ENCODE measurements around the gene FZR1.

The FZR1 gene

DNA sequence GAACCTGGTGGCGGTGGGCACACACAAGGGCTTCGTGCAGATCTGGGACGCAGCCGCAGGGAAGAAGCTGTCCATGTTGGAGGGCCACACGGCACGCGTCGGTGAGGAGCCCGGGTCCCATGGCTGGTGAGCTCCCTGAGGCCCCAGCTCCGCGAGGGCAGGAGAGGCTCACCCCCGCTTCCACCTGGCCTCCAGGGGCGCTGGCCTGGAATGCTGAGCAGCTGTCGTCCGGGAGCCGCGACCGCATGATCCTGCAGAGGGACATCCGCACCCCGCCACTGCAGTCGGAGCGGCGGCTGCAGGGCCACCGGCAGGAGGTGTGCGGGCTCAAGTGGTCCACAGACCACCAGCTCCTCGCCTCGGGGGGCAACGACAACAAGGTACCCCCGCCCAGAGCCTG is 25.6 kb downstream of the FZR1 start:
- DNase-seq (ENCODE audit: low spot score): no peak

DNA sequence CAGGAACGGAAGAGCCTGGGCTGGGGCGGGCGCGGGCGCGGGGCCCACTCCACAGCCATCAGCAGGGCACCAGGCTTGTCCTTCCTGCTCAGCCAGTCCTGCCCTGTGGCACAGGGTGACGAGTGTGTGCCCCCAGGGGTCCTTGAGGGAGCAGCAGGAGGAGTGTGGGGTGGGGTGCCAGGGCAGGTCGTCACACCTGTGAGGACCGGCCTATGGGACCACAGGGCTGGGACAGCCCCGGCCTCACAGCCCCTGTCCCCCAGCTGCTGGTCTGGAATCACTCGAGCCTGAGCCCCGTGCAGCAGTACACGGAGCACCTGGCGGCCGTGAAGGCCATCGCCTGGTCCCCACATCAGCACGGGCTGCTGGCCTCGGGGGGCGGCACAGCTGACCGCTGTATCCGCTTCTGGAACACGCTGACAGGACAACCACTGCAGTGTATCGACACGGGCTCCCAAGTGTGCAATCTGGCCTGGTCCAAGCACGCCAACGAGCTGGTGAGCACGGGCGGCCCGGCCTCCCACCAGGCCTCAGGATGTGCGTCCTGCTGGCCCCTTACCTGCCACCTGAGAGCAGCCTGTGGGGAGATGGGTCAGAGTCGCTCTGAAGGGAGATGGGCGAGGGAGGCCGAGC is 26.2 kb downstream of the FZR1 start:
- no peak for DNase-seq (ENCODE audit: low spot score)

DNA sequence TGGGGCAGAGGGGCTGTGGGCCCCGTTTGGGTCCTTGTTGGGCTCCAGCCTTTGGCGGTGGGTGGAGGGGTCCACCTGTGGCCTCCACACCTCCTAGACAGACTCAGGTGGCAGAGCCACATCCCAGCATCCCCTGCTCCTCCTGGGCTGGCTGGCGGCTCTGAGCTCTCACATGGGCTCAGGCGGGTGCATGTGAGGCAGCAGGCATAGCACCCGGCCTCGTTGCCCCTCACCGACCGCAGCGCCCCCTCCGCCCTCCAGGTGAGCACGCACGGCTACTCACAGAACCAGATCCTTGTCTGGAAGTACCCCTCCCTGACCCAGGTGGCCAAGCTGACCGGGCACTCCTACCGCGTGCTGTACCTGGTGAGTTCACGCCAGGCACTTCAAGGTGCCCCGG is 26.9 kb downstream of the FZR1 start:
- DNase-seq (ENCODE audit: low spot score): no peak

DNA sequence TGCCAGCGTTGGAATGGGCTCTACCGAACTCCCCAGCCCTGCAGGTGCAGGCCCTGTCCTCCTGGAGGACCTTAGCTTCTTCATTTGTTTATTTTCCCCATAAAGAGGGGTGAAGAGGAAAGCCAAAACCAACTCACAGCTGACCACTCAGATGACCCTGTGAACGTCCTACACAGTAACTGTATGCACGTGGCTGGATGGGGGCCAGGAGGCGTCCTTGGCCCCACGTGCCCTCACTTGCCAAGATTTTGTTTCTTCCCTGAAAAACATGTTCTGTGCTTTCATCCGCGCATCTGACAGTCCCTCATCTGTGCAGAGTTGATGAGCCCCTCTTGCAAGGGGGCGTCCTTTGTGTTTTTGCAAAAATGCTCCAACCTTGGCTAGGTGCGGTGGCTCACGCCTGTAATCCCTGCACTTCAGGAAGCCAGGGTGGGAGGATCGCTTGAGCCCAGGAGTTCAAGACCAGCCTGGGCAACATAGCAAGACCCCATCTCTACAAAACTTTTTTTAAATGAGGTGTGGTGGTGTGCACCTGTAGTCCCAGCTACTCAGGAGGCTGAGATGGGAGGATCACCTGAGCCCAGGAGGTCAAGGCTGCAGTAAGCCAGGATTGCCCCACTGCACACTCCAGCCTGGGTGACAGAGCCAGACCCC is 27.6 kb downstream of the FZR1 start:
- no peak for DNase-seq (ENCODE audit: low spot score)

DNA sequence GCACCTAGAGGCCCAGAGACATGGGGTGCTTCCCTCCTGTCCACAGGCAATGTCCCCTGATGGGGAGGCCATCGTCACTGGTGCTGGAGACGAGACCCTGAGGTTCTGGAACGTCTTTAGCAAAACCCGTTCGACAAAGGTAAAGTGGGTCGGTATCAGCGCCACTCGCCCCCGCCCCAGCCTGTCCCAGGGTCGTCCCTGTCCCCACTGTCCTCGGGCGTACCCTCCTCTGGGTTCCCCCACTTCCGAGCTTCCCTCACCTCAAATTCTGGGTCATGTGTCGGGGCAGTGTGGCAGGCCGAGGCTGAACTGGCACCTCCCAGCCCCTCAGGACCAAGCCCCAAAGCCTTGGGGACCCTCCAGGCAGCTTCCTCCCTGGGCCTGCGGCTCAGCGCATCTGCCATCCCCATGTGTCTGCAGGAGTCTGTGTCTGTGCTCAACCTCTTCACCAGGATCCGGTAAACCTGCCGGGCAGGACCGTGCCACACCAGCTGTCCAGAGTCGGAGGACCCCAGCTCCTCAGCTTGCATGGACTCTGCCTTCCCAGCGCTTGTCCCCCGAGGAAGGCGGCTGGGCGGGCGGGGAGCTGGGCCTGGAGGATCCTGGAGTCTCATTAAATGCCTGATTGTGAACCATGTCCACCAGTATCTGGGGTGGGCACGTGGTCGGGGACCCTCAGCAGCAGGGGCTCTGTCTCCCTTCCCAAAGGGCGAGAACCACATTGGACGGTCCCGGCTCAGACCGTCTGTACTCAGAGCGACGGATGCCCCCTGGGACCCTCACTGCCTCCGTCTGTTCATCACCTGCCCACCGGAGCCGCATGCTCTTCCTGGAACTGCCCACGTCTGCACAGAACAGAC is 28.5 kb downstream of the FZR1 start:
- no peak for DNase-seq (ENCODE audit: low spot score)

DNA sequence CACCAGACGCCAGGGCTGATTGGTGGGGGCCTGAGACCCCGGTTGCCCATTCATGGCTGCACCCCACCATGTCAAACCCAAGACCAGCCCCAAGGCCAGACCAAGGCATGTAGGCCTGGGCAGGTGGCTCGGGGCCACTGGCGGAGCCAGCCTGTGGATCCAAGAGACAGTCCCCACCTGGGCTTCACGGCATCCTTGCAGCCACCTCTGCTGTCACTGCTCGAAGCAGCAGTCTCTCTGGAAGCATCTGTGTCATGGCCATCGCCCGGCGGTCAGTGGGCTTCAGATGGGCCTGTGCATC is 29.1 kb downstream of the FZR1 start:
- DNase-seq (ENCODE audit: low spot score): no peak

DNA sequence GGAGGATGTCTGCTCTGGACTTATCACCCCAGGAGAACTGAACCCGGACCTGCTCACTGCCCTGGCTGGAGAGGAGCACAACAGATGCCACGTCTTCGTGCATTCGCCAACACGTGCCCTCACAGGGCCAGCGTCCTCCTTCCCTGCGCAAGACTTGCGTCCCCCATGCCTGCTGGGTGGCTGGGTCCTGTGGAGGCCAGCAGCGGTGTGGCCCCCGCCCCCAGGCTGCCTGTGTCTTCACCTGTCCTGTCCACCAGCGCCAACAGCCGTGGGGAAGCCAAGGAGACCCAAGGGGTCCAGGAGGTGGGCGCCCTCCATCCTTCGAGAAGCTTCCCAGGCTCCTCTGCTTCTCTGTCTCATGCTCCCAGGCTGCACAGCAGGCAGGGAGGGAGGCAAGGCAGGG is 29.5 kb downstream of the FZR1 start:
- no peak for DNase-seq (ENCODE audit: low spot score)

GRCh38 chr19:3535981-3536380 is 29.9 kb downstream of the FZR1 start:
- no peak for DNase-seq (ENCODE audit: low spot score)

- no peak for DNase-seq (ENCODE audit: low spot score)
These were observed 30.5 kb downstream of the FZR1 start for GRCh38 chr19:3536429-3537100.

DNA sequence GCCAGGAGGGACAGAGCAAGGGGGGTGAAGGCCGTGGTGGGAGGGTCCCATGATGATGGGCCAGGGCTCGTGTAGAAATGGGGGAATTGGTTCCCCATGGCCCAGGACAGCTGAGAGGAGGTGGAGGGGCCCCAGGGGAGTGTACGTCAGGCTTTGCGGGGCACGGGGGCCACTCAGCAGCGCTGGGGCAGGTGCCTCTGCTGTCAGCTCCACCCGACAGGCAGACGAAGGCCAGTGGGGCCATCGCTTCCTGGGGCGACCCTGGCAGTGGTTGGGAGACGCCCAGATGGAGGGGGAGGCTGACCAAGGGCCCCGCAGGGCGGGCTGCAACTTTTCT is 31.0 kb downstream of the FZR1 start:
- no peak for DNase-seq (ENCODE audit: low spot score)

- DNase-seq (ENCODE audit: low spot score): no peak
These were observed 31.5 kb downstream of the FZR1 start for GRCh38 chr19:3537438-3538240.

- DNase-seq (ENCODE audit: low spot score): no peak
These were observed 32.3 kb downstream of the FZR1 start for GRCh38 chr19:3538258-3538929.

GRCh38 chr19:3538965-3539755 is 33.0 kb downstream of the FZR1 start, which contains the start of gene TEKTIP1:
TEKTIP1 (plus strand) TSS chr19:3539174; CDS start chr19:3539178, 4 bp downstream.
- peak; percentile 52 for DNase-seq (ENCODE audit: low spot score)

- no peak for DNase-seq (ENCODE audit: low spot score)
These were observed 33.6 kb downstream of the FZR1 start for GRCh38 chr19:3539756-3540118.

DNA sequence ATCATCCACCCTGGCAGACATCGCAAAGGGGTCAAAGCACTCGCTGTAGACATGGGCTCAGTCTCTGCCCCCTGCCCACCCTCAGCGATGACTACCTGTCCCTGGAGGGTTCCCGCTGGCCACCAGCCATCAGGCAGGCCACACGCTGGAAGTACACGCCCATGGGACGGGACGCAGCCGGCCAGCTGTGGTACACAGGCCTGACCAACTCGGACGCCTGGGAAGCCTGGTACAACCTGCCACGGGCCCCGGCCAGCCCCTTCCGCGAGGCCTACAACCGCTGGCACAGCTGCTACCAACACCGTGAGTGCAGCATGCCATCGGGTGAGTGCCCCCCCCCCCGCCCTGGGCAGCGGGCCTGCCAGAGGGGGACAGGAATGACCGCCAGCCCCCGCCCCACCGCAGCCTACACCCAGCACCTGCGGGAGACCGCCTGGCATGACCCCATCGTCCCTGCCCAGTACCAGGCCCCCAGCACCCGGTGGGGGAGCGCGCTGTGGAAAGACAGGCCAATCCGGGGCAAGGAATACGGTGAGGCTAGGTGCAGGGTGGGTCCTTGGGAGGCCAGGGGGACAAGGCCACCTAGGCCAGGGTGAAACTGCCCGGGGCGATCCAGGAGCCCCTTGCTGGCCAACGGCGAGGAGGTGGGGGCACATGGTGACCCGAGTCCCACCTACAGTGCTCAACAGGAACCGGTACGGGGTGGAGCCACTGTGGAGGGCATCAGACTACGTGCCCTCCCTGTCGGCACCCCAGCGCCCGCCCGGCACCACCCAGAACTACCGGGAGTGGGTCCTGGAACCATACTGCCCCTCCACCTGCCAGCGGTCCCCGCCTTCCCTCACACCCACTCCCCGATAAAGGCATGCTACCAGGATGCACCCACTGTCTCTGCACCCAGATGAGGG is 37.3 kb downstream of the FZR1 start:
- DNase-seq (ENCODE audit: low spot score): no peak

DNA sequence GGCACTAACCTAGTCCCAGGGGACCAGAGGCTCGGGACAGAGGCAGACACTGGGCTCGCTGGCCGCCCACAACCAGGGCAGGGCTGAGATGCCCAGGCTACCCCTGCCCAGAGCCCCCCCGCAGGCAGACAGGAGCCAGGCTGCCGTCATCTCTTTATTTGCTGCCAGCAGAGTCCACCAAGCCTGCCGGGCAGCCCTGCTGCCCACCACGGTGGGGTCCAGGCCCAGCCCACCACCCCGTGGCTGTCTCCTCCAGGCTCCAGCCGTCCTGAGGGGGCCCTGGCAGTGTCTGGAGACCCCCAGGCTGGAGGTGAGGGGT is 37.9 kb downstream of the FZR1 start:
- no peak for DNase-seq (ENCODE audit: low spot score)

GRCh38 chr19:3544742-3545668 is 38.9 kb downstream of the FZR1 start:
- DNase-seq (ENCODE audit: low spot score): peak; percentile 89

GRCh38 chr19:3545669-3546034 is 39.5 kb downstream of the FZR1 start:
- no peak for DNase-seq (ENCODE audit: low spot score)

DNA sequence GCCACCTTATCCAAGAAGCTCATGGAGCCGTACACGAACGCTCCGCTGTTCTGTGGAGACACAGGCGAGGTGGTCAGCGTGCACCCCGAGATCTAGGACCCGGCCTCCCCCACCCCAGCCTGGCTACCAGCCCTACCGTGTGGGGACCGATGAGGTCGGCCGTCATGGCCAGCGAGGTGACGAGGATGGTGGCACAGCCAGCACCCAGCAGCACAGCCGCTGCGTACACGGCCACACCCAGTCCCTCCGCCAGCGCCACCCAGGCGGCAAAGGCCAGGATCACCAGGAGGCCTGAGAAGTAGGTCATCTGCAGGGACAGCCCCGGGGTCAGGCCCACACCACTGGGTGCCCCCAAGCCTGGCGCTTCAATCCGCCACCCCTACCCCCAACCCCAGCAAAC is 40.0 kb downstream of the FZR1 start:
- DNase-seq (ENCODE audit: low spot score): no peak

Measured in hepatic stellate cell (primary cell).